ENCODE data around the gene MEST.

DNA sequence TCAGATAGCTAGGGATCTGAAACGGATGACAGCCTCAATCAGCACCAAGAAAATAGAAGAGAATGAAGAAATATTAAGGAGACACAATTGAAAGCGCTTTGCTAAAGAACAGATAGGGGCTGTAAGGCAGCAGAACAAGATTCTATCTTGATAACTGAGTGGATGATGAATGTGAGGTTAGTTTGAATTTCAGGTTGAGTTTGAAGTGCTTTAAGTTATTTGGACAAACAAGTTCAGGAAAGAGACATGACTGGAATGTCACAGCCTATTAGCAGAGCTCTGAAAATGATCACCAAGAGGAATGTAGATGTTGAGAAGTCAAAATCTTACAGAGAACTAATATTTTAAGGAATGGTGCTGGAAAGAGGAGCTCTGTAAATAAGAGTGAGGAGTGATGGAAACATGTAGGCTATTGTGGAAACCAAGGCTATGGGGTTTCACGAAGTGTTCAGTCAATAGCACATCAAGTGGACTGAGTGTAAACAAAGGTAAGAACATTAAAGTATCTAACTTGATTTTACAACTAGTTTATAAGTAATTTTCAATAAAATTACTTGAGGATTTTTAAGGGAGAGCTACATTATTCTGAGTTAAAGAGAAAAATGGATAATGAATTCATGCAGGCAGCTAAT, 61.6 kb downstream of the MEST start:
- TF ChIP-seq ZFP3 (CRISPR knock-in tag; IDR thresholded peaks at IDR 0.05) (no peak), RARB (CRISPR knock-in tag; IDR thresholded peaks at IDR 0.05) (no peak)

Data from SK-N-SH treated with all-trans-retinoic acid at 6 μM for 48 hours (cell line).